ENCODE data around the gene MYO18A. TPM values are rescaled to one million over a fixed set of nuclear protein-coding genes. Genes with fewer than 3 reads are reported as not detected.
"Not testable (repeated sequence)": the region's sequence is repeated elsewhere in the genome, so short reads cannot be mapped to it uniquely, and the experiment has no call there.

MYO18A gene
- total RNA-seq (22.0 and 35.6 TPM in 2 replicates), polyA plus RNA-seq (32.2 and 33.8 TPM in 2 replicates)

- Histone ChIP-seq H2AFZ (peak within 1 kb of the TSS; percentile 90), H3K27me3 (no peaks in the 10 kb centered on the region), H3K4me1 (ENCODE audit: insufficient read depth) (peaks cover 38% of the 10 kb centered on the region), H3K36me3 (replicated peaks; ENCODE audit: insufficient read depth, low read depth) (no peaks in the 10 kb centered on the region), H3K9me3 (ENCODE audit: low read depth) (no peaks in the 10 kb centered on the region), H4K20me1 (ENCODE audit: insufficient read depth, poor library complexity, severe bottlenecking) (no peaks in the 10 kb centered on the region), H3K4me2 (peak within 1 kb of the TSS; percentile 97), H3K4me3 (peak within 1 kb of the TSS; percentile 71), H3K9me2 (replicated peaks; ENCODE audit: insufficient read depth) (no peaks in the 10 kb centered on the region), H3K79me2 (peaks cover 21% of the 10 kb centered on the region), H3K27ac (peak within 1 kb of the TSS; percentile 99)
- whole genome bisulfite sequencing (ENCODE audit: low lambda C conversion rate, missing lambda C conversion rate): under 1% methylated on average over 38 of the region's 76 CpGs
- TF ChIP-seq EZH2 (IDR thresholded peaks at IDR 0.05; ENCODE audit: borderline replicate concordance) (no peak), CTCF (IDR thresholded peaks at IDR 0.05; ENCODE audit: poor library complexity) (peak; percentile 71)
- DNase-seq (ENCODE audit: low spot score): peak; percentile 93
Measured at GRCh38 chr17:29180034-29180787, at the start of gene MYO18A. TSS of gene MYO18A (minus strand) at chr17:29180398. CDS start at chr17:29166940, 13,458 bp downstream.

- Histone ChIP-seq H3K27ac (no peak overlapping the region), H4K20me1 (ENCODE audit: insufficient read depth, poor library complexity, severe bottlenecking) (no peaks in the 10 kb centered on the region), H3K4me1 (ENCODE audit: insufficient read depth) (no peaks in the 10 kb centered on the region), H3K36me3 (replicated peaks; ENCODE audit: insufficient read depth, low read depth) (no peaks in the 10 kb centered on the region), H2AFZ (no peak overlapping the region), H3K9me3 (ENCODE audit: low read depth) (no peaks in the 10 kb centered on the region), H3K27me3 (no peaks in the 10 kb centered on the region), H3K9me2 (replicated peaks; ENCODE audit: insufficient read depth) (no peaks in the 10 kb centered on the region), H3K4me2 (no peak overlapping the region), H3K79me2 (no peaks in the 10 kb centered on the region), H3K4me3 (no peak overlapping the region)
- no peak for DNase-seq (ENCODE audit: low spot score)
- TF ChIP-seq EZH2phosphoT487 (IDR thresholded peaks at IDR 0.05; ENCODE audit: low read depth, severe bottlenecking, unreplicated experiment): no peak
Measured at GRCh38 chr17:29225396-29225795, 45.2 kb upstream of the MYO18A start.

GRCh38 chr17:29221338-29221737 is 41.1 kb upstream of the MYO18A start:
- not testable (repeated sequence) for H2AFZ ChIP-seq; H3K4me3 ChIP-seq; H3K9me2 ChIP-seq (replicated peaks; ENCODE audit: insufficient read depth); H4K20me1 ChIP-seq (ENCODE audit: insufficient read depth, poor library complexity, severe bottlenecking); H3K36me3 ChIP-seq (replicated peaks; ENCODE audit: insufficient read depth, low read depth); DNase-seq (ENCODE audit: low spot score); H3K4me2 ChIP-seq; H3K79me2 ChIP-seq; H3K9me3 ChIP-seq (ENCODE audit: low read depth); H3K27ac ChIP-seq; H3K4me1 ChIP-seq (ENCODE audit: insufficient read depth); H3K27me3 ChIP-seq
- WGBS (ENCODE audit: low lambda C conversion rate, missing lambda C conversion rate): 94% methylated on average over 11 of the region's 11 CpGs

GRCh38 chr17:29219378-29220047 is 39.3 kb upstream of the MYO18A start:
- Histone ChIP-seq H3K4me3 (no peak overlapping the region), H3K9me3 (ENCODE audit: low read depth) (no peaks in the 10 kb centered on the region), H4K20me1 (ENCODE audit: insufficient read depth, poor library complexity, severe bottlenecking) (no peaks in the 10 kb centered on the region), H3K4me1 (ENCODE audit: insufficient read depth) (no peaks in the 10 kb centered on the region), H2AFZ (no peak overlapping the region), H3K27ac (no peak overlapping the region), H3K36me3 (replicated peaks; ENCODE audit: insufficient read depth, low read depth) (no peaks in the 10 kb centered on the region), H3K4me2 (no peak overlapping the region), H3K27me3 (no peaks in the 10 kb centered on the region), H3K79me2 (no peaks in the 10 kb centered on the region), H3K9me2 (replicated peaks; ENCODE audit: insufficient read depth) (no peaks in the 10 kb centered on the region)
- 22% methylated on average over 14 of the region's 14 CpGs for WGBS (ENCODE audit: low lambda C conversion rate, missing lambda C conversion rate)
- TF ChIP-seq CTCF (IDR thresholded peaks at IDR 0.05; ENCODE audit: poor library complexity) (peak; percentile 98), EZH2 (IDR thresholded peaks at IDR 0.05; ENCODE audit: borderline replicate concordance) (no peak)
- DNase-seq (ENCODE audit: low spot score): peak; percentile 92
